Cardiac muscle cell (in vitro differentiated cells and primary cell): ENCODE data around the gene RELN. TPM values are rescaled to one million over a fixed set of nuclear protein-coding genes. Genes with fewer than 3 reads are reported as not detected.

ENCODE experiments used
- DNase-seq, 2 donors: peaks; one replicate each; pipeline versions ENCODE4 v3.0.0 to v3.0.0-alpha.2; 2010 to 2017; ENCODE audit warnings: low read depth in 1 of 2, low spot score in 1 of 2
- H3K27ac ChIP-seq: fragments of 200-600 bp; sonication (generic); 2 replicates; pipeline ENCODE4 v1.5.1; 2016
- H3K27me3 ChIP-seq: fragments of 200-600 bp; sonication (generic); 2 replicates; pipeline ENCODE4 v1.6.0; 2016; ENCODE audit warnings: control low read depth
- H3K36me3 ChIP-seq: fragments of 200-600 bp; sonication (generic); 2 replicates; pipeline ENCODE4 v1.5.1; 2016; ENCODE audit warnings: control low read depth
- H3K4me1 ChIP-seq: fragments of 200-600 bp; sonication (generic); 2 replicates; pipeline ENCODE4 v1.8.1; 2017; ENCODE audit warnings: low read depth, mild to moderate bottlenecking, mixed run types
- H3K4me3 ChIP-seq: fragments of 200-600 bp; sonication (generic); 2 replicates; pipeline ENCODE4 v1.5.1; 2016; ENCODE audit warnings: mild to moderate bottlenecking
- H3K9me3 ChIP-seq: fragments of 200-600 bp; sonication (generic); 2 replicates; pipeline ENCODE4 v1.5.1; 2017; ENCODE audit warnings: low read depth, mild to moderate bottlenecking, control low read depth
- polyA plus RNA-seq: library from polyadenylated mRNA; unstranded; fragments of >200 nt; fragmentation: Nextera tagmentation; extraction: Ambion mirVana; gene quantifications from 2 replicates; pipeline ENCODE4 v1.2.1, GENCODE V29; 2016
- total RNA-seq: library from RNA; depleted of rRNA; stranded (reverse); fragments of >200 nt; gene quantifications from 2 replicates; pipeline ENCODE4 v1.2.3, GENCODE V29; 2016
- TF ChIP-seq, protein P1 (sequence below): IDR thresholded peaks from 2 replicates; pipeline ENCODE4 v1.5.1; 2012; ENCODE audit warnings: low read depth, mild to moderate bottlenecking, low read length

RELN gene
- total and polyA plus RNA-seq, 2 experiments from 2014 or later = 19.2 to 46.9 TPM

DNA sequence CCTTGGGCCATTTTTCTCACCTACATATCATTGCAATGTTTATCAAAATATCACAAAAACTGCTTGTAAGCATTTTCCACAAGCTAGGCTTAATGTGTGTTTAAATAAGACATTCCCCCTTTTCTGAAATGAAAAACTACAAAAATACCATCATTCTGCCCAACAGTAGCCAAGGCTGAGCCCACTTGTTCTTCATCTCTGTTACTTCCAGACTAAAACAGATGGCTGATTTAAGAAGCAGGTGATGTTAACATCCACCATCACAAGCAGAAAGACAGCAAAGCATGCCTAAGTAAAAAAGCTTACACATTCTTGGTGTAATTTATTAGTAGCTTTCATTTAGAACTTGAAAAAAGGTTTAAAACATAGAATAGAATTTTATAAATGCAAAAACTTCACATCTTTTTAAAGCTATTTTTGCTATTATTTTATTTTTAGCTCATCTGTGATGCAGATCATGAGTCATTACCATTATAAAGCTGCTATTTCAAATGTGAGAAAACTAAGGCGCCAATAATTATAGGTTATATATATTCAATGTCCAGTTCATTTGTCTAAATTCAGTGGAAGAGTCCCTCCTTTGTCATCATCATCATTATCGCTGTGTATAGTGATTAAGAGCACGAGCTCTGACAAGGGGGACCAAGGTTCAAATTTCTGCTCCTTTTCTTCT lies 109.4 kb downstream of the RELN start:
- TF ChIP-seq, protein P1, sequence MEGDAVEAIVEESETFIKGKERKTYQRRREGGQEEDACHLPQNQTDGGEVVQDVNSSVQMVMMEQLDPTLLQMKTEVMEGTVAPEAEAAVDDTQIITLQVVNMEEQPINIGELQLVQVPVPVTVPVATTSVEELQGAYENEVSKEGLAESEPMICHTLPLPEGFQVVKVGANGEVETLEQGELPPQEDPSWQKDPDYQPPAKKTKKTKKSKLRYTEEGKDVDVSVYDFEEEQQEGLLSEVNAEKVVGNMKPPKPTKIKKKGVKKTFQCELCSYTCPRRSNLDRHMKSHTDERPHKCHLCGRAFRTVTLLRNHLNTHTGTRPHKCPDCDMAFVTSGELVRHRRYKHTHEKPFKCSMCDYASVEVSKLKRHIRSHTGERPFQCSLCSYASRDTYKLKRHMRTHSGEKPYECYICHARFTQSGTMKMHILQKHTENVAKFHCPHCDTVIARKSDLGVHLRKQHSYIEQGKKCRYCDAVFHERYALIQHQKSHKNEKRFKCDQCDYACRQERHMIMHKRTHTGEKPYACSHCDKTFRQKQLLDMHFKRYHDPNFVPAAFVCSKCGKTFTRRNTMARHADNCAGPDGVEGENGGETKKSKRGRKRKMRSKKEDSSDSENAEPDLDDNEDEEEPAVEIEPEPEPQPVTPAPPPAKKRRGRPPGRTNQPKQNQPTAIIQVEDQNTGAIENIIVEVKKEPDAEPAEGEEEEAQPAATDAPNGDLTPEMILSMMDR = no peak
- Histone ChIP-seq H3K36me3 (no peaks in the 10 kb centered on the region), H3K4me3 (no peak overlapping the region), H3K27me3 (no peaks in the 10 kb centered on the region), H3K27ac (no peak overlapping the region), H3K4me1 (peaks cover 11% of the 10 kb centered on the region), H3K9me3 (no peaks in the 10 kb centered on the region)
- no peak for DNase-seq

GRCh38 chr7:103879411-103879810 lies 110.0 kb downstream of the RELN start:
- H3K36me3 ChIP-seq = no peaks in the 10 kb centered on the region
- H3K27ac ChIP-seq = no peak overlapping the region
- DNase-seq = peak in 1 of 2 donors; percentile 19
- peaks cover 11% of the 10 kb centered on the region for H3K4me1 ChIP-seq
- no peak overlapping the region for H3K4me3 ChIP-seq
- TF ChIP-seq, protein P1 = no peak
- H3K27me3 ChIP-seq = no peaks in the 10 kb centered on the region
- no peaks in the 10 kb centered on the region for H3K9me3 ChIP-seq

- no peaks in the 10 kb centered on the region for H3K9me3 ChIP-seq
- no peak overlapping the region for H3K4me3 ChIP-seq
- no peak for DNase-seq
- H3K36me3 ChIP-seq = no peaks in the 10 kb centered on the region
- H3K27ac ChIP-seq = no peak overlapping the region
- H3K4me1 ChIP-seq = peaks cover 11% of the 10 kb centered on the region
- no peaks in the 10 kb centered on the region for H3K27me3 ChIP-seq
- TF ChIP-seq, protein P1 = no peak
These were observed 111.9 kb downstream of the RELN start for GRCh38 chr7:103877565-103877964.

DNA sequence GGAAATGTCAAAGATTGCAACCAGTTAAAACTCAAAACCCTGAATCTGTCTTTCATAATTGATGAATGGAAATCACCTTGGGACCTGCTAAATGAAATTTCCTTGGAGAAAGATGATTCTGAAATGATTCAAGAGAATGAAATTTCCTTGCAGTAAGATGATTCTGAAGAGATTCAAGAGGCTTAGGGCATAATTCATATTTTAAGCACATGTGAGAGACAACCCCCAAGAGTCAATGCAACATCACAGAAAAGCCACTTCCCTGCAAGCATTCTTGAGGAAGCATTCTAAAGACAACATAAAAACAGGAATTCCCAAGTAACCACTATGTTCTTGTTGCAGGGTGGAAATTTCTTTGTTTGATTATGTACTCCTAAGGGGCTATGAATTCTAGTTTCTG lies 113.7 kb downstream of the RELN start:
- Histone ChIP-seq H3K27me3 (no peaks in the 10 kb centered on the region), H3K36me3 (no peaks in the 10 kb centered on the region), H3K27ac (no peak overlapping the region), H3K4me1 (peaks cover 11% of the 10 kb centered on the region), H3K9me3 (no peaks in the 10 kb centered on the region), H3K4me3 (no peak overlapping the region)
- no peak for DNase-seq
- TF ChIP-seq, protein P1 = no peak

DNA sequence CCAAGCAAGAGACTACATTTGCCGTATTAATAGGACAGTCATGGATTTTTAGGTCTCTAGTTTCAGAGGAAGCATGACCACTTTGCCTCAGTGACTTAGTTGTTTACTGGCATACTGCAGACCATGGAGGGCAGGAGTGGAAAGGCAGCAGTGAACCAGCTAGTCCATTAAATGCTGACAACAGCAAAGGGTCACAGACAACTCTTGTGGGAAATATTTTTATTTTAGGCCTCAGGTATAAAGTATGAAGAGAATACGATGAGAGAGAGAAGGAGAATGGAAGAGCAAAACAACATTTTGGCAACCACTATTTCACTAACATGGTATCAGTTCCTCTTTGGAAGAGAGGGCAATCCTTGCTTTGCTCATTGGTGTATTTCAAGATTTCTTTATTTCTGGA lies 118.0 kb downstream of the RELN start:
- H3K9me3 ChIP-seq = no peaks in the 10 kb centered on the region
- H3K4me1 ChIP-seq = no peaks in the 10 kb centered on the region
- H3K27me3 ChIP-seq = no peaks in the 10 kb centered on the region
- H3K4me3 ChIP-seq = no peak overlapping the region
- TF ChIP-seq, protein P1 = no peak
- H3K27ac ChIP-seq = no peak overlapping the region
- H3K36me3 ChIP-seq = no peaks in the 10 kb centered on the region
- no peak for DNase-seq
